Measurements from ENCODE around the gene AKAP3. TPM values are rescaled to one million over a fixed set of nuclear protein-coding genes. Genes with fewer than 3 reads are reported as not detected.
A peak's percentile ranks its signal among the peaks of the same experiment; 100 is the strongest.

Gene AKAP3
- total RNA-seq, 1 donor = 0.81 TPM

GRCh38 chr12:4663971-4664505 is 15.2 kb upstream of the AKAP3 start:
- TF ChIP-seq CTCF (IDR thresholded peaks at IDR 0.05; ENCODE audit: insufficient read depth, low read length) = no peak
- H3K4me3 ChIP-seq (ENCODE audit: low read depth, low read length) = no peak overlapping the region
- DNase-seq (ENCODE audit: low read depth) = peak; percentile 85

GRCh38 chr12:4653691-4654090 is 4.8 kb upstream of the AKAP3 start:
- DNase-seq (ENCODE audit: low read depth) = no peak
- TF ChIP-seq CTCF (IDR thresholded peaks at IDR 0.05; ENCODE audit: insufficient read depth, low read length) = no peak

DNA sequence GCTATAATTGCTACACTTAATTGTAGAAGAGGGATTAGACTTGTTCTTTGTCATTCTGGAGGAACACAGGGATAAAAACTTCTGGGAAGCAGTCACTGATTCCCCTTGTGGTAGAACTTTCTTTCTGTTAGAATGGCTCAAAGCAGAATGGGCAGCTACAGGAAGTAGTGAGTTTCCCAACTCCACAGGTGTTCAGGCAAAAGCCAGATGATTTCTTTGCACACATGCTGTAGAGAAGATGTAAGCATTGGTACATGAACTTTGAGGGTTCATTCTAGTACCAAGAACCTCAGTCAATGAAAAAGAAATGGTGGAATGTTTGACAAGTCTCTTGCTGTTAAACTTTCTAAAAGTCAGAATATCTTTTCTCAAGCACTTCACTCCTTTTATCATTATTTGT is 4.4 kb upstream of the AKAP3 start:
- no peak for TF ChIP-seq CTCF (IDR thresholded peaks at IDR 0.05; ENCODE audit: insufficient read depth, low read length)
- DNase-seq (ENCODE audit: low read depth) = no peak
- no peak overlapping the region for H3K4me3 ChIP-seq (ENCODE audit: low read depth, low read length)

More at GRCh38 chr12:4653691-4654090, 4.8 kb upstream of the AKAP3 start:
- H3K4me3 ChIP-seq (ENCODE audit: low read depth, low read length) = no peak overlapping the region

- no peak for TF ChIP-seq CTCF (IDR thresholded peaks at IDR 0.05; ENCODE audit: insufficient read depth, low read length)
- peak overlapping the region; percentile 86 for H3K4me3 ChIP-seq (ENCODE audit: low read depth, low read length)
- no peak for DNase-seq (ENCODE audit: low read depth)
These were observed 459 bp upstream of the AKAP3 start for GRCh38 chr12:4649358-4649661.

GRCh38 chr12:4648104-4648500 is 749 bp downstream of the AKAP3 start:
- peak; percentile 9 for DNase-seq (ENCODE audit: low read depth)
- TF ChIP-seq CTCF (IDR thresholded peaks at IDR 0.05; ENCODE audit: insufficient read depth, low read length) = no peak

DNA sequence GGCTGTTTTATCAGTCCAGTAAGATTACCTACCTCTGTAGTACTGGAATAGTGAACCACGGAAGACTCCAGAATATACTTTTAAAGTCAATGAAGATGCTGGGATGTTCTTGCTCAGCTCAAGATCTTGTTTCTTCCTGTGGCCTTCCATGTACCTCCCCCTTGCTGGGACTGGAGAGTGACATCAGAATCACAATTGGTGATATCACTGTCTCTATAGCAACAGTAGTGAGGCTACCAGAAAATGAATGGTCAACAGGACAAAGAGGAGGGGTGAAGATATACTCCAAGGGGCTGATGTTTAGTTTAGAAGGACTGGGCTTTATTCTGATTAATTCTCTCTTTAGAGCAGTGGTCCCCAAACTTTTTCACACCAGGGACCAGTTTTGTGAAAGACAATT is 3.8 kb downstream of the AKAP3 start:
- no peak for DNase-seq (ENCODE audit: low read depth)
- H3K4me3 ChIP-seq (ENCODE audit: low read depth, low read length) = no peak overlapping the region
- no peak for TF ChIP-seq CTCF (IDR thresholded peaks at IDR 0.05; ENCODE audit: insufficient read depth, low read length)

More at GRCh38 chr12:4648104-4648500, 749 bp downstream of the AKAP3 start:
- peak overlapping the region; percentile 86 for H3K4me3 ChIP-seq (ENCODE audit: low read depth, low read length)

- no peak overlapping the region for H3K4me3 ChIP-seq (ENCODE audit: low read depth, low read length)
- no peak for TF ChIP-seq CTCF (IDR thresholded peaks at IDR 0.05; ENCODE audit: insufficient read depth, low read length)
- no peak for DNase-seq (ENCODE audit: low read depth)
These were observed 5.1 kb downstream of the AKAP3 start for GRCh38 chr12:4643747-4644146.
